Measurements from ENCODE around the gene CMTM8.

Gene CMTM8

GRCh38 chr3:32257641-32258438, 19.4 kb downstream of the CMTM8 start:
- H3K36me3 ChIP-seq (replicated peaks; ENCODE audit: low read depth, low read length), result peaks cover 8% of the 10 kb centered on the region
- H3K9me3 ChIP-seq (ENCODE audit: insufficient read depth, low read length), result peaks cover 8% of the 10 kb centered on the region; the same call in 1 of the 2 replicates
- no peak overlapping the region for H3K4me2 ChIP-seq (ENCODE audit: low read length)
- peaks cover 24% of the 10 kb centered on the region for H3K4me1 ChIP-seq (ENCODE audit: low read length)
- no peaks in the 10 kb centered on the region for H3K79me2 ChIP-seq (ENCODE audit: low read length)
- no peak overlapping the region for H3K27ac ChIP-seq (ENCODE audit: low read length)
- no peaks in the 10 kb centered on the region for H4K20me1 ChIP-seq (ENCODE audit: insufficient read depth, low read length)
- no peak overlapping the region for H2AFZ ChIP-seq (ENCODE audit: low read depth, low read length)
- H3K27me3 ChIP-seq (ENCODE audit: low read depth, low read length), result no peaks in the 10 kb centered on the region
- H3K4me3 ChIP-seq (ENCODE audit: low read length), result no peak overlapping the region
- H3K9ac ChIP-seq (ENCODE audit: low read length), result no peak overlapping the region
- no peak for TF ChIP-seq EZH2phosphoT487 (IDR thresholded peaks at IDR 0.05; ENCODE audit: low read depth)
- TF ChIP-seq CTCF (IDR thresholded peaks at IDR 0.05; ENCODE audit: low read depth, low read length), result no peak

- peaks cover 24% of the 10 kb centered on the region for H3K4me1 ChIP-seq (ENCODE audit: low read length)
- H3K27me3 ChIP-seq (ENCODE audit: low read depth, low read length), result no peaks in the 10 kb centered on the region
- no peak overlapping the region for H3K4me3 ChIP-seq (ENCODE audit: low read length)
- H2AFZ ChIP-seq (ENCODE audit: low read depth, low read length), result no peak overlapping the region
- peaks cover 8% of the 10 kb centered on the region; the same call in 1 of the 2 replicates for H3K9me3 ChIP-seq (ENCODE audit: insufficient read depth, low read length)
- no peak overlapping the region for H3K4me2 ChIP-seq (ENCODE audit: low read length)
- H3K9ac ChIP-seq (ENCODE audit: low read length), result no peak overlapping the region
- TF ChIP-seq EZH2phosphoT487 (IDR thresholded peaks at IDR 0.05; ENCODE audit: low read depth) (no peak), CTCF (IDR thresholded peaks at IDR 0.05; ENCODE audit: low read depth, low read length) (no peak)
- no peaks in the 10 kb centered on the region for H3K79me2 ChIP-seq (ENCODE audit: low read length)
- no peak overlapping the region for H3K27ac ChIP-seq (ENCODE audit: low read length)
- no peaks in the 10 kb centered on the region for H4K20me1 ChIP-seq (ENCODE audit: insufficient read depth, low read length)
- peaks cover 8% of the 10 kb centered on the region for H3K36me3 ChIP-seq (replicated peaks; ENCODE audit: low read depth, low read length)
These were observed 20.4 kb downstream of the CMTM8 start for GRCh38 chr3:32258869-32259268.

- Histone ChIP-seq H3K9ac (ENCODE audit: low read length) (no peak overlapping the region), H3K4me3 (ENCODE audit: low read length) (no peak overlapping the region), H3K27me3 (ENCODE audit: low read depth, low read length) (no peaks in the 10 kb centered on the region), H2AFZ (ENCODE audit: low read depth, low read length) (no peak overlapping the region), H3K4me2 (ENCODE audit: low read length) (peak overlapping the region; percentile 11; the same call in 1 of the 2 replicates), H3K36me3 (replicated peaks; ENCODE audit: low read depth, low read length) (no peaks in the 10 kb centered on the region), H3K9me3 (ENCODE audit: insufficient read depth, low read length) (no peaks in the 10 kb centered on the region), H3K27ac (ENCODE audit: low read length) (no peak overlapping the region), H3K4me1 (ENCODE audit: low read length) (peaks cover 17% of the 10 kb centered on the region), H4K20me1 (ENCODE audit: insufficient read depth, low read length) (no peaks in the 10 kb centered on the region), H3K79me2 (ENCODE audit: low read length) (no peaks in the 10 kb centered on the region)
- TF ChIP-seq EZH2phosphoT487 (IDR thresholded peaks at IDR 0.05; ENCODE audit: low read depth), result no peak
- TF ChIP-seq CTCF (IDR thresholded peaks at IDR 0.05; ENCODE audit: low read depth, low read length), result no peak
These were observed 23.1 kb downstream of the CMTM8 start for GRCh38 chr3:32261545-32261944.

GRCh38 chr3:32262201-32262600, 23.7 kb downstream of the CMTM8 start:
- H3K27me3 ChIP-seq (ENCODE audit: low read depth, low read length), result no peaks in the 10 kb centered on the region
- no peak overlapping the region for H3K4me2 ChIP-seq (ENCODE audit: low read length)
- no peaks in the 10 kb centered on the region for H3K36me3 ChIP-seq (replicated peaks; ENCODE audit: low read depth, low read length)
- H3K27ac ChIP-seq (ENCODE audit: low read length), result no peak overlapping the region
- no peaks in the 10 kb centered on the region for H4K20me1 ChIP-seq (ENCODE audit: insufficient read depth, low read length)
- no peak for TF ChIP-seq EZH2phosphoT487 (IDR thresholded peaks at IDR 0.05; ENCODE audit: low read depth)
- TF ChIP-seq CTCF (IDR thresholded peaks at IDR 0.05; ENCODE audit: low read depth, low read length), result no peak
- H3K4me3 ChIP-seq (ENCODE audit: low read length), result no peak overlapping the region
- no peak overlapping the region for H2AFZ ChIP-seq (ENCODE audit: low read depth, low read length)
- no peaks in the 10 kb centered on the region for H3K79me2 ChIP-seq (ENCODE audit: low read length)
- no peaks in the 10 kb centered on the region for H3K9me3 ChIP-seq (ENCODE audit: insufficient read depth, low read length)
- H3K9ac ChIP-seq (ENCODE audit: low read length), result no peak overlapping the region
- peaks cover 17% of the 10 kb centered on the region for H3K4me1 ChIP-seq (ENCODE audit: low read length)

Data from OCI-LY3 (cell line).